ENCODE measurements around the gene GPC6.

GPC6 gene

DNA sequence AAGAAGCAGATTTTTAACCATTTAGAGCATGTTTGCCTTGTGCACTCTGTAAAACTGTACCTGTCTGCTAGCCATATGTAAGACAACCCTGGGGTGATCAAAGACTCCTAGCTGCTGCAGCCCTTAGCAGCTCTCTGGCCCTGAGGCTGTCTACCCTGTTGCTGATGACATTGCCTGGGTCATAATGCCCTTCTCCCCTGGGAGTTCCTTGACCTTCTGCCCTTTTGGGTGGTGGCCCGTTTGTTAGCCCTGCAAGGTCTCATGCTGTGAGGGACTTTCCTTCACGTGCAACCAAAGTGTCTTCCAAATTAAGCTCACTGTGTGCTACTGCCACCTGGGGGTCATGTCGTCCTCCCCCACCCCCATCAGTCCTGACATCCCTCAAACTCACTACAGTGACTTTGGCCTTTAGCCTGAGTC, 7.4 kb downstream of the GPC6 start:
- TF ChIP-seq, protein P1, sequence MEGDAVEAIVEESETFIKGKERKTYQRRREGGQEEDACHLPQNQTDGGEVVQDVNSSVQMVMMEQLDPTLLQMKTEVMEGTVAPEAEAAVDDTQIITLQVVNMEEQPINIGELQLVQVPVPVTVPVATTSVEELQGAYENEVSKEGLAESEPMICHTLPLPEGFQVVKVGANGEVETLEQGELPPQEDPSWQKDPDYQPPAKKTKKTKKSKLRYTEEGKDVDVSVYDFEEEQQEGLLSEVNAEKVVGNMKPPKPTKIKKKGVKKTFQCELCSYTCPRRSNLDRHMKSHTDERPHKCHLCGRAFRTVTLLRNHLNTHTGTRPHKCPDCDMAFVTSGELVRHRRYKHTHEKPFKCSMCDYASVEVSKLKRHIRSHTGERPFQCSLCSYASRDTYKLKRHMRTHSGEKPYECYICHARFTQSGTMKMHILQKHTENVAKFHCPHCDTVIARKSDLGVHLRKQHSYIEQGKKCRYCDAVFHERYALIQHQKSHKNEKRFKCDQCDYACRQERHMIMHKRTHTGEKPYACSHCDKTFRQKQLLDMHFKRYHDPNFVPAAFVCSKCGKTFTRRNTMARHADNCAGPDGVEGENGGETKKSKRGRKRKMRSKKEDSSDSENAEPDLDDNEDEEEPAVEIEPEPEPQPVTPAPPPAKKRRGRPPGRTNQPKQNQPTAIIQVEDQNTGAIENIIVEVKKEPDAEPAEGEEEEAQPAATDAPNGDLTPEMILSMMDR (IDR thresholded peaks at IDR 0.05; ENCODE audit: insufficient read depth, low read length, poor library complexity, severe bottlenecking) = no peak
- no peak for TF ChIP-seq EZH2phosphoT487 (conservative IDR thresholded peaks at IDR 0.05; ENCODE audit: low read length)
- Histone ChIP-seq H3K9me3 (ENCODE audit: insufficient read depth, low read length) (no peaks in the 10 kb centered on the region), H3K27ac (ENCODE audit: low read depth, low read length) (no peak overlapping the region), H3K9me2 (replicated peaks; ENCODE audit: insufficient read depth, low read length) (no peaks in the 10 kb centered on the region), H3K4me3 (ENCODE audit: insufficient read depth, low read length, poor library complexity, severe bottlenecking) (no peak overlapping the region), H3K36me3 (ENCODE audit: low read length) (no peaks in the 10 kb centered on the region), H3K9ac (ENCODE audit: low read length) (no peak overlapping the region), H3F3A (ENCODE audit: insufficient read depth) (no peaks in the 10 kb centered on the region), H2AFZ (ENCODE audit: low read depth, low read length, severe bottlenecking) (no peak overlapping the region), H3K79me2 (ENCODE audit: insufficient read depth, low read length) (no peaks in the 10 kb centered on the region), H4K20me1 (ENCODE audit: low read depth, low read length) (no peaks in the 10 kb centered on the region), H3K4me2 (ENCODE audit: low read depth, low read length, poor library complexity, severe bottlenecking) (no peak overlapping the region), H3K27me3 (ENCODE audit: low read length) (no peaks in the 10 kb centered on the region)

DNA sequence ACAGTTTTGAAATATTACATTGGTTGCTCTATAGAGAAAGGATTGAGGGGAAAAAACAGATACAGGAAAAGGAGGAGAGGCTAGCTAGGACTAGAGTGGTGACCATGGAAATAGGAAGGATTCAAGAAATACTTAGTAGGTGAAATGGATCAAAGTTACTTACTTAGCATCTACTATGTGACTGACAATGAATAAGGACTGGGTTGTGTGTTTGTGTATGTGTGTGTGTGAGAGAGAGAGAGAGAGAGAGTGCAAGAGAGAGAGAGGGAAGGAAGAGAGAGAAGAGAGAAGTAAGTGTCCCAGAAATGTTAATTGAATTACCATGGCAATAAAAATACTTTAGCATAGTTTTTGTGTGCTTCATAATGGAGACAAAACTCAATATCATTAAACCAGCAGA, 7.9 kb downstream of the GPC6 start:
- Histone ChIP-seq H2AFZ (ENCODE audit: low read depth, low read length, severe bottlenecking) (no peak overlapping the region), H3K9ac (ENCODE audit: low read length) (no peak overlapping the region), H3K27me3 (ENCODE audit: low read length) (no peaks in the 10 kb centered on the region), H3K4me2 (ENCODE audit: low read depth, low read length, poor library complexity, severe bottlenecking) (no peak overlapping the region), H3F3A (ENCODE audit: insufficient read depth) (no peaks in the 10 kb centered on the region), H3K4me3 (ENCODE audit: insufficient read depth, low read length, poor library complexity, severe bottlenecking) (no peak overlapping the region), H3K9me3 (ENCODE audit: insufficient read depth, low read length) (no peaks in the 10 kb centered on the region), H3K79me2 (ENCODE audit: insufficient read depth, low read length) (no peaks in the 10 kb centered on the region), H4K20me1 (ENCODE audit: low read depth, low read length) (no peaks in the 10 kb centered on the region), H3K36me3 (ENCODE audit: low read length) (no peaks in the 10 kb centered on the region), H3K27ac (ENCODE audit: low read depth, low read length) (no peak overlapping the region), H3K9me2 (replicated peaks; ENCODE audit: insufficient read depth, low read length) (no peaks in the 10 kb centered on the region)
- no peak for TF ChIP-seq EZH2phosphoT487 (conservative IDR thresholded peaks at IDR 0.05; ENCODE audit: low read length)

DNA sequence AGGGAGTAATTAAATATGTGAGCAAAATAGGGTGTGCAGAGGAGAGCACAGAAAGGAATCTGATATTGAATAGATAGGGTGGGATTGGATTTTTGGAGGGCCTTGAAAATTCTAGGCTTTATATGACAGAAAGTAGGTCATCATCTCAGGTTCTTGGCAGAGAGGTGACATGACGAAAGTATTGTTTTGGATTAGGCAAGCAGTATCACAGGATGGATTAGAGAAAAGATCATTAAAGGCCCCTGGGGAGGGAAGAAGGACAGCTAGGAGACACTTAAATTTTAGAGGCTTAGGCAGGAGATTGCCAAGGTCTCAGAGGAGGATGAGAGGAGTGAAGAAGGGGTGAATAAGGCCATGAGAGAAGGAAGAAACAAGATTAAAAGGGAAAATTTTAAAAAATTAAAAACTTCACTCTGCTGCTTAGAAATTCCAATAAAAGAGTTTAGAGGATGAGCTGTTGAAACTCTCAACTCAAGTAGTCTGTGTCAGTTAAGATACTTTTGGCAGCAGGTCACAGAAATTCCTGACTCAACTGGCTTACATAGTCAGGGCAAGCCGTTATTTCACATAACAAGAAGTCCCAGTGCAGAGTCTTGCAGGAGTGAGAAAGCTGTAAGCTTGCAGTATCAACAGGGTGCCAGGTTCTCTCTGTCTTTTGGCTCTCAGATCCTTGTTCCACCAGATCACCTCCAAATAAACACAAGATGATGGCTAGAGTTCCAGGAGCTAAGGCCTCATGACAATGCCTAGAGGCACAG, 8.8 kb downstream of the GPC6 start:
- H3K9me2 ChIP-seq (replicated peaks; ENCODE audit: insufficient read depth, low read length) = no peaks in the 10 kb centered on the region
- no peaks in the 10 kb centered on the region for H3K27me3 ChIP-seq (ENCODE audit: low read length)
- H2AFZ ChIP-seq (ENCODE audit: low read depth, low read length, severe bottlenecking) = no peak overlapping the region
- H3K9ac ChIP-seq (ENCODE audit: low read length) = no peak overlapping the region
- H3K27ac ChIP-seq (ENCODE audit: low read depth, low read length) = no peak overlapping the region
- no peaks in the 10 kb centered on the region for H3K79me2 ChIP-seq (ENCODE audit: insufficient read depth, low read length)
- H3K9me3 ChIP-seq (ENCODE audit: insufficient read depth, low read length) = no peaks in the 10 kb centered on the region
- no peak for TF ChIP-seq EZH2phosphoT487 (conservative IDR thresholded peaks at IDR 0.05; ENCODE audit: low read length)
- TF ChIP-seq, protein P1 (IDR thresholded peaks at IDR 0.05; ENCODE audit: insufficient read depth, low read length, poor library complexity, severe bottlenecking) = no peak
- no peak overlapping the region for H3K4me3 ChIP-seq (ENCODE audit: insufficient read depth, low read length, poor library complexity, severe bottlenecking)
- no peak overlapping the region for H3K4me2 ChIP-seq (ENCODE audit: low read depth, low read length, poor library complexity, severe bottlenecking)
- no peaks in the 10 kb centered on the region for H3K36me3 ChIP-seq (ENCODE audit: low read length)
- no peaks in the 10 kb centered on the region for H4K20me1 ChIP-seq (ENCODE audit: low read depth, low read length)
- no peaks in the 10 kb centered on the region for H3F3A ChIP-seq (ENCODE audit: insufficient read depth)

DNA sequence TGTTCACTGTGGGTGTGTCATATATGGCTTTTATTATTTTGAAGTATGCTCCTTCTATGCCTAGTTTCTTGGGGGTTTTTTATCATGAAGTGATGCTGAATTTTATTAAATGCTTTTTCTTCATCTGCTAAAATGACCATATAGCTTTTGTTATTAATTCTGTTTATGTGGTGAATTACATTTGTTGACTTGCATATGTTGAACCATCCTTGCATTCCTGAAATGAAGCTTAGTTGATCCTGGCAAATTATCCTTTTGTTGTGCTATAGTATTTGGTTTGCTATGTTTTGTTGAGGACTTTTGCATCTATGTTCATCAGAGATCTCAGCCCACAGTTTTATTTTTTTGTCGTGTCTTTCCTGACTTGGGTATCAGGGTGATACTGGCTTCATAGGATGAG, 12.1 kb downstream of the GPC6 start:
- Histone ChIP-seq H4K20me1 (ENCODE audit: low read depth, low read length) (no peaks in the 10 kb centered on the region), H2AFZ (ENCODE audit: low read depth, low read length, severe bottlenecking) (no peak overlapping the region), H3K9me2 (replicated peaks; ENCODE audit: insufficient read depth, low read length) (no peaks in the 10 kb centered on the region), H3K9ac (ENCODE audit: low read length) (no peak overlapping the region), H3K9me3 (ENCODE audit: insufficient read depth, low read length) (no peaks in the 10 kb centered on the region), H3K4me2 (ENCODE audit: low read depth, low read length, poor library complexity, severe bottlenecking) (no peak overlapping the region), H3K4me3 (ENCODE audit: insufficient read depth, low read length, poor library complexity, severe bottlenecking) (no peak overlapping the region), H3K36me3 (ENCODE audit: low read length) (no peaks in the 10 kb centered on the region), H3K79me2 (ENCODE audit: insufficient read depth, low read length) (no peaks in the 10 kb centered on the region), H3F3A (ENCODE audit: insufficient read depth) (no peaks in the 10 kb centered on the region), H3K27ac (ENCODE audit: low read depth, low read length) (no peak overlapping the region), H3K27me3 (ENCODE audit: low read length) (no peaks in the 10 kb centered on the region)
- TF ChIP-seq EZH2phosphoT487 (conservative IDR thresholded peaks at IDR 0.05; ENCODE audit: low read length) = no peak
- TF ChIP-seq, protein P1 (IDR thresholded peaks at IDR 0.05; ENCODE audit: insufficient read depth, low read length, poor library complexity, severe bottlenecking) = no peak
